Stimulated activated CD8-positive, alpha-beta memory T cell treated with anti-CD3 and anti-CD28 coated beads, Interleukin-7, amount 100 ng/mL, for 48 hours (primary cell): ENCODE data around the gene PRADC1.
"Not testable (repeated sequence)": the region's sequence is repeated elsewhere in the genome, so short reads cannot be mapped to it uniquely, and the experiment has no call there.

ENCODE experiments used
- DNase-seq, 2 donors: peaks; one replicate each; pipeline ENCODE4 v3.0.0-alpha.2; 2020; ENCODE audit warnings: low read depth in 1 of 2; ENCODE audit errors: extremely low read depth in 1 of 2

Gene PRADC1

GRCh38 chr2:73233154-73233931, at the start of gene PRADC1:
Gene PRADC1 (minus strand): TSS chr2:73233239. CDS start chr2:73233160, 79 bp downstream.
- peak; percentile 83 to 96 for DNase-seq

GRCh38 chr2:73281244-73281643, 48.2 kb upstream of the PRADC1 start:
- no peak for DNase-seq

- DNase-seq: no peak
Observed at GRCh38 chr2:73279852-73280251, 46.8 kb upstream of the PRADC1 start.

GRCh38 chr2:73272270-73272669, 39.2 kb upstream of the PRADC1 start:
- no peak for DNase-seq

GRCh38 chr2:73269686-73270465, 36.8 kb upstream of the PRADC1 start:
- no peak for DNase-seq

- DNase-seq: no peak
Observed at GRCh38 chr2:73268830-73269685, 36.0 kb upstream of the PRADC1 start.

- DNase-seq: no peak
Observed at GRCh38 chr2:73268366-73268829, 35.4 kb upstream of the PRADC1 start.

GRCh38 chr2:73267008-73267407, 34.0 kb upstream of the PRADC1 start:
- no peak for DNase-seq

GRCh38 chr2:73266061-73266901, 33.2 kb upstream of the PRADC1 start:
- no peak for DNase-seq

GRCh38 chr2:73265298-73266060, 32.4 kb upstream of the PRADC1 start:
- DNase-seq: no peak

- no peak for DNase-seq
Observed at GRCh38 chr2:73264783-73265182, 31.7 kb upstream of the PRADC1 start.

GRCh38 chr2:73264332-73264606, 31.2 kb upstream of the PRADC1 start:
- no peak for DNase-seq

GRCh38 chr2:73263540-73264331, 30.7 kb upstream of the PRADC1 start:
- no peak for DNase-seq

GRCh38 chr2:73262691-73263429, 29.8 kb upstream of the PRADC1 start:
- not testable (repeated sequence) for DNase-seq

- no peak for DNase-seq
Observed at GRCh38 chr2:73262108-73262651, 29.1 kb upstream of the PRADC1 start.

- no peak for DNase-seq
Observed at GRCh38 chr2:73260338-73260984, 27.4 kb upstream of the PRADC1 start.

GRCh38 chr2:73259704-73260337, 26.8 kb upstream of the PRADC1 start:
- no peak for DNase-seq
